Breast epithelium (tissue), 3 donors: ENCODE measurements around the gene MX2.

Experiments
- POLR2A ChIP-seq: fragments of 450-650 bp; IDR thresholded peaks from one replicate; pipeline ENCODE4 v1.6.1; 2016; ENCODE audit warnings: antibody characterized with exemption, mild to moderate bottlenecking, moderate library complexity
- POLR2AphosphoS5 ChIP-seq, 3 donors: sonication (generic); formaldehyde crosslinking; IDR thresholded peaks; one replicate each; pipeline ENCODE4 v1.6.1; 2017; ENCODE audit warnings: antibody characterized with exemption in 3 of 3
- TF ChIP-seq, protein P1 (sequence below), 3 donors: fragments of 450-650 bp; IDR thresholded peaks; one replicate each; pipeline ENCODE4 v1.5.1; 2016 to 2017; ENCODE audit warnings: antibody characterized with exemption in 3 of 3, mild to moderate bottlenecking in 3 of 3, moderate library complexity in 3 of 3

DNA sequence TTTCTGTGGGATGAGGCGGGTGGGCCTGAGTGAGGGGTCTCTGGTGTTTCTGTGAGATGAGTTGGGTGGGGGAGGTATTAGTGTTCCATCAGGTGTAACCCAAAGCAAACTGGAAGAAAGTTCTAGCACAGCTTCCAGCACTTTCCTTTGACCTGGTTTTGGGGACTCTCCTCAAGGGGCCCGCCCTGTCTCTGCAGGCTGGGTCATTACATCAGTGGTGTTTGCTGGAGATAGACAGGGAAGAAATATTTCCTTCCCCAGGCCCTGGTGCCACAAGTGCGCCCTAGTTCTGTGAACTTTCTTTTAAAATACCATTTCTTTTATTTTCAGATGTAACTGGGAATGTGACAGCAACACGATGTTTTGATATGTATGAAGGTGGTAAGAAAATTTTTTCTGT lies 16.5 kb upstream of the MX2 start:
- TF ChIP-seq, protein P1, sequence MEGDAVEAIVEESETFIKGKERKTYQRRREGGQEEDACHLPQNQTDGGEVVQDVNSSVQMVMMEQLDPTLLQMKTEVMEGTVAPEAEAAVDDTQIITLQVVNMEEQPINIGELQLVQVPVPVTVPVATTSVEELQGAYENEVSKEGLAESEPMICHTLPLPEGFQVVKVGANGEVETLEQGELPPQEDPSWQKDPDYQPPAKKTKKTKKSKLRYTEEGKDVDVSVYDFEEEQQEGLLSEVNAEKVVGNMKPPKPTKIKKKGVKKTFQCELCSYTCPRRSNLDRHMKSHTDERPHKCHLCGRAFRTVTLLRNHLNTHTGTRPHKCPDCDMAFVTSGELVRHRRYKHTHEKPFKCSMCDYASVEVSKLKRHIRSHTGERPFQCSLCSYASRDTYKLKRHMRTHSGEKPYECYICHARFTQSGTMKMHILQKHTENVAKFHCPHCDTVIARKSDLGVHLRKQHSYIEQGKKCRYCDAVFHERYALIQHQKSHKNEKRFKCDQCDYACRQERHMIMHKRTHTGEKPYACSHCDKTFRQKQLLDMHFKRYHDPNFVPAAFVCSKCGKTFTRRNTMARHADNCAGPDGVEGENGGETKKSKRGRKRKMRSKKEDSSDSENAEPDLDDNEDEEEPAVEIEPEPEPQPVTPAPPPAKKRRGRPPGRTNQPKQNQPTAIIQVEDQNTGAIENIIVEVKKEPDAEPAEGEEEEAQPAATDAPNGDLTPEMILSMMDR (IDR thresholded peaks at IDR 0.05) = no peak
- TF ChIP-seq POLR2A = no peak
- TF ChIP-seq POLR2AphosphoS5 (IDR thresholded peaks at IDR 0.05) = no peak
